GM18502 (cell line): ENCODE data around the gene EMD.
"Not testable (repeated sequence)": the region's sequence is repeated elsewhere in the genome, so short reads cannot be mapped to it uniquely, and the experiment has no call there.

ENCODE experiments used
- ATAC-seq: cut with Tn5 transposase; IDR thresholded peaks from one replicate; pipeline ENCODE4 v1.9.1; 2021; ENCODE audit warnings: mild to moderate bottlenecking; ENCODE audit not compliant: unreplicated experiment, poor library complexity

Gene EMD

GRCh38 chrX:154378799-154379568 lies at the start of gene EMD:
Gene EMD, plus strand, starts transcription at chrX:154379295. Its CDS starts 190 bp downstream, at chrX:154379485.
- peak; percentile 82 for ATAC-seq

- no peak for ATAC-seq
Observed at GRCh38 chrX:154332561-154332960, 46.5 kb upstream of the EMD start.

GRCh38 chrX:154333116-154333515 lies 46.0 kb upstream of the EMD start:
- ATAC-seq = no peak

- no peak for ATAC-seq
Observed at GRCh38 chrX:154333837-154334271, 45.2 kb upstream of the EMD start.

GRCh38 chrX:154334496-154334895 lies 44.6 kb upstream of the EMD start:
- ATAC-seq = no peak

GRCh38 chrX:154341399-154342298 lies 37.4 kb upstream of the EMD start:
- peak; percentile 74 for ATAC-seq

GRCh38 chrX:154343063-154343462 lies 36.0 kb upstream of the EMD start:
- not testable (repeated sequence) for ATAC-seq

GRCh38 chrX:154343620-154344019 lies 35.5 kb upstream of the EMD start:
- peak; percentile 30 for ATAC-seq

- ATAC-seq = no peak
Observed at GRCh38 chrX:154348114-154348531, 31.0 kb upstream of the EMD start.

GRCh38 chrX:154348646-154349358 lies 30.3 kb upstream of the EMD start:
- no peak for ATAC-seq

GRCh38 chrX:154349359-154349935 lies 29.6 kb upstream of the EMD start:
- ATAC-seq = no peak

GRCh38 chrX:154349979-154350378 lies 29.1 kb upstream of the EMD start:
- ATAC-seq = no peak

- no peak for ATAC-seq
Observed at GRCh38 chrX:154350429-154351182, 28.5 kb upstream of the EMD start.

GRCh38 chrX:154351183-154352011 lies 27.7 kb upstream of the EMD start:
- no peak for ATAC-seq

GRCh38 chrX:154352012-154352401 lies 27.1 kb upstream of the EMD start:
- ATAC-seq = no peak

GRCh38 chrX:154352466-154352865 lies 26.6 kb upstream of the EMD start:
- ATAC-seq = no peak

GRCh38 chrX:154353172-154353843 lies 25.8 kb upstream of the EMD start:
- no peak for ATAC-seq

GRCh38 chrX:154354013-154354412 lies 25.1 kb upstream of the EMD start:
- ATAC-seq = no peak
